ENCODE data around the gene PTPRG.

Gene PTPRG

GRCh38 chr3:62039586-62039985, 478.2 kb downstream of the PTPRG start:
- Histone ChIP-seq H3K9ac (ENCODE audit: low read length) (no peak overlapping the region), H3K4me1 (ENCODE audit: low read length) (no peaks in the 10 kb centered on the region; the same call in 1 of the 2 replicates), H3K79me2 (ENCODE audit: low read length) (no peaks in the 10 kb centered on the region), H3K36me3 (replicated peaks; ENCODE audit: low read depth, low read length) (no peaks in the 10 kb centered on the region), H3K27ac (ENCODE audit: low read length) (no peak overlapping the region), H3K9me3 (ENCODE audit: insufficient read depth, low read length) (no peaks in the 10 kb centered on the region), H3K4me3 (ENCODE audit: low read length) (no peak overlapping the region), H3K4me2 (ENCODE audit: low read length) (no peak overlapping the region), H2AFZ (ENCODE audit: low read depth, low read length) (no peak overlapping the region), H4K20me1 (ENCODE audit: insufficient read depth, low read length) (no peaks in the 10 kb centered on the region), H3K27me3 (ENCODE audit: low read depth, low read length) (no peaks in the 10 kb centered on the region)
- no peak for TF ChIP-seq EZH2phosphoT487 (IDR thresholded peaks at IDR 0.05; ENCODE audit: low read depth)
- no peak for TF ChIP-seq CTCF (IDR thresholded peaks at IDR 0.05; ENCODE audit: low read depth, low read length)

GRCh38 chr3:62041681-62042080, 480.3 kb downstream of the PTPRG start:
- no peaks in the 10 kb centered on the region for H3K79me2 ChIP-seq (ENCODE audit: low read length)
- H3K36me3 ChIP-seq (replicated peaks; ENCODE audit: low read depth, low read length) = no peaks in the 10 kb centered on the region
- TF ChIP-seq CTCF (IDR thresholded peaks at IDR 0.05; ENCODE audit: low read depth, low read length) (no peak), EZH2phosphoT487 (IDR thresholded peaks at IDR 0.05; ENCODE audit: low read depth) (no peak)
- no peak overlapping the region for H3K4me2 ChIP-seq (ENCODE audit: low read length)
- H3K4me3 ChIP-seq (ENCODE audit: low read length) = no peak overlapping the region
- no peaks in the 10 kb centered on the region for H4K20me1 ChIP-seq (ENCODE audit: insufficient read depth, low read length)
- no peak overlapping the region for H2AFZ ChIP-seq (ENCODE audit: low read depth, low read length)
- H3K27me3 ChIP-seq (ENCODE audit: low read depth, low read length) = no peaks in the 10 kb centered on the region
- H3K27ac ChIP-seq (ENCODE audit: low read length) = no peak overlapping the region
- no peaks in the 10 kb centered on the region; the same call in 1 of the 2 replicates for H3K4me1 ChIP-seq (ENCODE audit: low read length)
- no peak overlapping the region for H3K9ac ChIP-seq (ENCODE audit: low read length)
- H3K9me3 ChIP-seq (ENCODE audit: insufficient read depth, low read length) = no peaks in the 10 kb centered on the region

GRCh38 chr3:62044874-62045411, 483.6 kb downstream of the PTPRG start:
- TF ChIP-seq CTCF (IDR thresholded peaks at IDR 0.05; ENCODE audit: low read depth, low read length) = no peak
- no peak for TF ChIP-seq EZH2phosphoT487 (IDR thresholded peaks at IDR 0.05; ENCODE audit: low read depth)
- H3K27me3 ChIP-seq (ENCODE audit: low read depth, low read length) = no peaks in the 10 kb centered on the region
- no peaks in the 10 kb centered on the region for H3K36me3 ChIP-seq (replicated peaks; ENCODE audit: low read depth, low read length)
- H3K4me1 ChIP-seq (ENCODE audit: low read length) = no peaks in the 10 kb centered on the region; the same call in 1 of the 2 replicates
- no peak overlapping the region for H2AFZ ChIP-seq (ENCODE audit: low read depth, low read length)
- H3K79me2 ChIP-seq (ENCODE audit: low read length) = no peaks in the 10 kb centered on the region
- H4K20me1 ChIP-seq (ENCODE audit: insufficient read depth, low read length) = no peaks in the 10 kb centered on the region
- no peaks in the 10 kb centered on the region for H3K9me3 ChIP-seq (ENCODE audit: insufficient read depth, low read length)
- no peak overlapping the region for H3K9ac ChIP-seq (ENCODE audit: low read length)
- no peak overlapping the region for H3K4me3 ChIP-seq (ENCODE audit: low read length)
- H3K4me2 ChIP-seq (ENCODE audit: low read length) = no peak overlapping the region
- H3K27ac ChIP-seq (ENCODE audit: low read length) = no peak overlapping the region

- no peak for TF ChIP-seq CTCF (IDR thresholded peaks at IDR 0.05; ENCODE audit: low read depth, low read length)
- TF ChIP-seq EZH2phosphoT487 (IDR thresholded peaks at IDR 0.05; ENCODE audit: low read depth) = no peak
- Histone ChIP-seq H3K79me2 (ENCODE audit: low read length) (no peaks in the 10 kb centered on the region), H3K9ac (ENCODE audit: low read length) (no peak overlapping the region), H3K36me3 (replicated peaks; ENCODE audit: low read depth, low read length) (no peaks in the 10 kb centered on the region), H3K27ac (ENCODE audit: low read length) (no peak overlapping the region), H3K4me2 (ENCODE audit: low read length) (no peak overlapping the region), H3K9me3 (ENCODE audit: insufficient read depth, low read length) (no peaks in the 10 kb centered on the region), H4K20me1 (ENCODE audit: insufficient read depth, low read length) (no peaks in the 10 kb centered on the region), H3K4me1 (ENCODE audit: low read length) (no peaks in the 10 kb centered on the region; the same call in 1 of the 2 replicates), H2AFZ (ENCODE audit: low read depth, low read length) (no peak overlapping the region), H3K27me3 (ENCODE audit: low read depth, low read length) (peaks cover 7% of the 10 kb centered on the region; the same call in 1 of the 2 replicates), H3K4me3 (ENCODE audit: low read length) (no peak overlapping the region)
Measured at GRCh38 chr3:62046326-62046725, 485.0 kb downstream of the PTPRG start.

Measured in OCI-LY3 (cell line).